ENCODE data around the gene ALDH9A1.
A peak's percentile ranks its signal among the peaks of the same experiment; 100 is the strongest.

Gene ALDH9A1

GRCh38 chr1:165633614-165634013, 64.7 kb downstream of the ALDH9A1 start:
- peak; percentile 55 for DNase-seq (ENCODE audit: low read depth)
- TF ChIP-seq CTCF (IDR thresholded peaks at IDR 0.05; ENCODE audit: insufficient read depth, low read depth, low read length, missing control alignments): no peak
- H3K4me3 ChIP-seq (ENCODE audit: low read length): no peak overlapping the region

GRCh38 chr1:165632491-165632890, 65.9 kb downstream of the ALDH9A1 start:
- peak overlapping the region; percentile 82 for H3K4me3 ChIP-seq (ENCODE audit: low read length)

GRCh38 chr1:165632152-165632469, 66.3 kb downstream of the ALDH9A1 start:
- no peak for DNase-seq (ENCODE audit: low read depth)

More at GRCh38 chr1:165632491-165632890, 65.9 kb downstream of the ALDH9A1 start:
- no peak for DNase-seq (ENCODE audit: low read depth)
- TF ChIP-seq CTCF (IDR thresholded peaks at IDR 0.05; ENCODE audit: insufficient read depth, low read depth, low read length, missing control alignments): no peak

DNA sequence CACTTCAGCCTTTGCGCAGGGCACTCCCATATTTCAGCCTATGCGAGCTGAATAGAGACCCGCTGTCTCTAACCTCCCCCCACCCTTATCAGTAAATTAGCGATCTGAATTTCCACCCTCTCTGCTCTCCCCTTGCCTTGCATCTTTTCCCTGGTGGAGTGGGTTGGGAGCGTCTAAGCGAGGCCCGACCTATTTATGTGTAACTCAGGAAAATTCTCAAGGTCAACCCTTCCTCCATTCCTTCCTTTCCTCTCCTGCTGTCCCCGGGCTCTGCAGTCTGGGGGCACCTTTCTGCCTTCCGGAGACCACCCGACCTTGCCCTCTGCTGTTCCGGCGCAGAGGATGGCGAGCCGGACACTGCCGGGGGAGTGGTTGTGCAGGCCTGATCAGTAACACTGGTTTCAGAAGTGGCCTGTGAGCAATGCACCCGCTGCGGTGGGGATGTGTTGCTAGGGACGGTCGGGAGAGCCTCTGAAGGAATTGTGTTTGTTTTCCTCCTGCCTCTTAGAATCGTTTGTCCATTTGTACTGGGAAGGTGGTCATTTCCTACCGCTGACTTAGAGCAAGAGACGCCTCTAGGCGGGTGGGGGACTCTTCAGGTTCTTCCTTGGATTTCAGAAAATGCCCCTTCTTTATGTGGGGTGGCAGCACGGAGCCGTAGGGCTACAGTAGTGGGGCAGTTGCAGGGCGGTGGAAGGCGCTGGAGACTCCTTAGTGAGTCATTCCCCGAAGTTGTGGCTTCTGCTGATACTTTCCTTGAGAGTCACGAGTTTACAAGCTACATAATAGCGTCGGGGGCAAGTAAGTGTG, 66.8 kb downstream of the ALDH9A1 start:
- TF ChIP-seq CTCF (IDR thresholded peaks at IDR 0.05; ENCODE audit: insufficient read depth, low read depth, low read length, missing control alignments): peak; percentile 9
- peak; percentile 82 for DNase-seq (ENCODE audit: low read depth)
- peak overlapping the region; percentile 82 for H3K4me3 ChIP-seq (ENCODE audit: low read length)

More at GRCh38 chr1:165632152-165632469, 66.3 kb downstream of the ALDH9A1 start:
- no peak for TF ChIP-seq CTCF (IDR thresholded peaks at IDR 0.05; ENCODE audit: insufficient read depth, low read depth, low read length, missing control alignments)
- peak overlapping the region; percentile 82 for H3K4me3 ChIP-seq (ENCODE audit: low read length)

GRCh38 chr1:165630629-165631341, 67.6 kb downstream of the ALDH9A1 start, which contains the start of gene MGST3:
Gene MGST3 (plus strand): TSS chr1:165631234. CDS start chr1:165649848, 18,614 bp downstream.
- no peak for TF ChIP-seq CTCF (IDR thresholded peaks at IDR 0.05; ENCODE audit: insufficient read depth, low read depth, low read length, missing control alignments)
- peak; percentile 99 for DNase-seq (ENCODE audit: low read depth)
- H3K4me3 ChIP-seq (ENCODE audit: low read length): peak within 1 kb of the TSS; percentile 82

- H3K4me3 ChIP-seq (ENCODE audit: low read length): peak overlapping the region; percentile 82
- DNase-seq (ENCODE audit: low read depth): no peak
- TF ChIP-seq CTCF (IDR thresholded peaks at IDR 0.05; ENCODE audit: insufficient read depth, low read depth, low read length, missing control alignments): no peak
Observed at GRCh38 chr1:165629848-165630628, 68.3 kb downstream of the ALDH9A1 start.

All from epithelial cell of esophagus (primary cell).